NOMO-1 treated with DMSO at 0.1 percent for 48 hours (cell line): Measurements from ENCODE around the gene CRAT.
A peak's percentile ranks its signal among the peaks of the same experiment; 100 is the strongest.
"Not testable (repeated sequence)": the region's sequence is repeated elsewhere in the genome, so short reads cannot be mapped to it uniquely, and the experiment has no call there.

Experiments used
- DNase-seq: peaks from one replicate; lab custom pipeline; 2025; ENCODE audit not compliant: unreplicated experiment; lab: John Stamatoyannopoulos, UW

CRAT gene

GRCh38 chr9:129138476-129139232, 28.1 kb upstream of the CRAT start:
- DNase-seq, result no peak

DNA sequence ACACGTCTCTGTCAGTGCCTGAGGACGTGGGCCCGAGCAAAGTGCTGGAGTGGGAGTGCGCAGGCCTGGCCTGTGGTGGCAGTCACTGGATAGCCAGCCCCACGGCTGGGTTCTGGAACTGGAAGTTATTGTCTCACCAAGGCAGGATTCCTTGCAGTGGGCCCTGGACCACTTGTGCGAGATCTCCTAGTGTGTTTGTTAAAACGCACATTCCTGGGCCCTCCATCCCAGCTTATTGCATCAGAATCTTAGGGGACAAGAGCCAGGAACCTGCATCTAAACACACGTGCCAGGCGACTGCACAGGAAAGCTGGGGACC, 27.5 kb upstream of the CRAT start:
- DNase-seq, result no peak

DNA sequence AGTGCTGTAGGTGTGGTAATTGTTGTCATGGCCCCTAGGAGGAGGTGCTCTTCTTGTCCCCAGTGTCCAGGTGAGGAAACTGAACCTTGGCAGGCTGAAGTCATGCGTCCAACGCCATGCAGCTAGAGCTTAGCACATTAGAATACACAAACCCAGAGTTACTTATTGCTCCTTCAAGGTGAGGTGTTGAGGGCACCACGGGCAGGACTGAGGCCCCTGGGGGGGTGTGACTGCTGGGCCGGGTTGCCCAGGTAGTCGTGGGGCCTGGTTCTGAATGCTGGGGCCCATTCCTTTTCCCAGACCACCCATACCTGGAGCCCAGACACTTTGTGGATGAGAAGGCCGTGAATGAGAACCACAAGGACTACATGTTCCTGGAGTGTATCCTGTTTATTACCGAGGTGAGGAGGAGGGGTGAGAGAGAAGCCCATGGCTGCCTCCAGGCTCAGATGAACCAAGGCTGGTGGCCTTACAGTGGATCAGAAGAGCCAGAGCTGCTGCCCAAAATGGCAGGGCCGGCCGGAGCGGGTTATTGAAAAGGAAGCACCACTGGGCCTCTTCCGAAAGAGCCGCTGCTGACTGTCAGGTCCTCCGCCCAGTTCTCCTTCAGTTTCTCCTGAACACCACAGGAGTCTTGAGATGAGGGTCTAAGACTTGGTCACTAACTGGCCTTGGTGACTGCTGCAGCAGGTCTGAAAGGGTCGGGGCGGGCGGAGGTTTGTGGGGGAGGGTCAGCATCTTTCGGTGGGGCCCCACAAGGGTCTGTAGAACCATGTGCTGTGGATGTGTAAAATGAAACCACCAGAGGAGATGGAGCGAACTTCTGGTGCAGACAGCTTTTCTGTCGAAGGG, 26.9 kb upstream of the CRAT start:
- no peak for DNase-seq

DNA sequence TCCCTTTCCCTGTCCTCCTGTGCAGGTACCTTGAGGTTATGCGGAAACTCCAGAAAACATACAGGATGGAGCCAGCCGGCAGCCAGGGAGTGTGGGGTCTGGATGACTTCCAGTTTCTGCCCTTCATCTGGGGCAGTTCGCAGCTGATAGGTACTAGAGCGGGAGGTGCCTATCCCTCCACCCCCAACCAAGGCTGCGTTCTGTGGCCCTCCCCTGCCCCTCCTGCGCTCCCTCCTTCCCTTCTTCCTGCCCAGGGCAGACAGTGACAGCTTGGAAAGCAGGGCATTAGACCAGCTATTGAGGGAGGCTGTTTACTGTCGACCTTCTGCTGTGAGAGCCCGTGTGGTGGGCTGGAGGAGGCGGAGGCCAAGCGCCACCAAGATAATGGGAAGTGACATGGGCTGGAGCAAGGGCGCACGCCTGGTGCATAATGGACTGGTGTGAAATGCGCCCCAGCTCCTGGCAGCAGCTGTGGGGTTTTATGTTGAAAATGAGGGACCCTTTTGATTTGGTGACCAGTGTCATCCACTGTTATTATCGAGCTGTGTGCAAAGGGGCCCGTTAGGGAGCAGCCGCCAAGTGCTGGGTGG, 25.9 kb upstream of the CRAT start:
- DNase-seq, result no peak

GRCh38 chr9:129135476-129135875, 24.9 kb upstream of the CRAT start:
- no peak for DNase-seq

GRCh38 chr9:129133082-129133481, 22.5 kb upstream of the CRAT start:
- DNase-seq, result no peak

- DNase-seq, result peak; percentile 43
Observed at GRCh38 chr9:129131300-129132145, 20.9 kb upstream of the CRAT start.

GRCh38 chr9:129130791-129131190, 20.2 kb upstream of the CRAT start:
- no peak for DNase-seq

DNA sequence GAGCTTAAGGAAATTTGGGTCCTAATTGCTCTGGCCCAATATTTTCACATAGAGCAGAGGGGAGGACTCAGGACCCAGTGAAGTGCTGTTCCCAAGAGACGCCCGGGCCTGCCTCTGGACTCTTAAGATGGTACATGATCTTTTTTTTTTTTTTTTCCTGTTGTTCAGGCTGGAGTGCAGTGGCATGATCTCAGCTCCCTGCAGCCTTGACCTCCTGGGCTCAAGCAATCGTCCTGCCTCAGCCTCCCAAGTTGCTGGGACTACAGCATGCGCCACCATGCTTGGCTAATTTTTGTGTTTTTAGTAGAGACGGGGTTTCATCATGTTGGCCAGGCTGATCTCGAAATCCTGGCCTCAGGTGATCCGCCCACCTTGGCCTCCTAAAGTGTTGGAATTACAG, 19.7 kb upstream of the CRAT start:
- not testable (repeated sequence) for DNase-seq

DNA sequence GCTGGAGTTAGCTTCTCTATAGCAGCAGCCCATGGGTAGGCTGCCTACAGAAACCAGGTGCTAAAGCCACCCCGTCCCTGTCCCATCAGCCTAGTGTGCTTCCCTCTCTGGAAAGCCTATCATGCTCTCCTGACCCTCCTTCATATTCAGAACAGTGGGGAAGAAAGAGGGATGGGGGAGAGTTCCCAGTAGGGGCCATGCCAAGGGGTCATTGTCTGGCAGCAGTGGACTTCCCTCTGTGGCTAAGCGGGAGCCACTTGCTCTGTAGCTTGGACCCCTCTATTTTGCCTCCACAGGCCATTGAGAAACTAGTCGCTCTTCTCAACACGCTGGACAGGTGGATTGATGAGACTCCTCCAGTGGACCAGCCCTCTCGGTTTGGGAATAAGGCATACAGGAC, 18.1 kb upstream of the CRAT start:
- DNase-seq, result no peak

- DNase-seq, result no peak
Observed at GRCh38 chr9:129126749-129127618, 16.4 kb upstream of the CRAT start.

DNA sequence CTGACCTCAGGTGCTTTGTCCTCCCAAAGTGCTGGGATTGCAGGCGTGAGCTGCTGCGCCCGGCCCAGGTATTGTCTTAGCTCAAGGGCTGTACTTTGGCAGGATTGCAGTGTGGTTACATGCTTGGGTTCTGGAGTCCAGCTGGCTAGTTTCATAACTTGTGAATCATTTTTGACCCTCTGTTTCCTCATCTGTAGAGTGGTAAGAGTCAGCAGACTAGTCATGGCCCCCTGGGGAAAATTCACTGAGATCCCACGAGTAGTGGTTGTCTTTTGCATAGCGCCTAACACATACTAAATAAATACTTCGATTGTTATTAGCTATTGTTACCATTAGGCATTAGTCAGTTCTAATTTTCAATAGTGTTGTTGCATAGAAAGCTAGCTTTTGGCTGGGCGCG, 14.9 kb upstream of the CRAT start:
- no peak for DNase-seq

- DNase-seq, result no peak
Observed at GRCh38 chr9:129124506-129125069, 14.0 kb upstream of the CRAT start.

DNA sequence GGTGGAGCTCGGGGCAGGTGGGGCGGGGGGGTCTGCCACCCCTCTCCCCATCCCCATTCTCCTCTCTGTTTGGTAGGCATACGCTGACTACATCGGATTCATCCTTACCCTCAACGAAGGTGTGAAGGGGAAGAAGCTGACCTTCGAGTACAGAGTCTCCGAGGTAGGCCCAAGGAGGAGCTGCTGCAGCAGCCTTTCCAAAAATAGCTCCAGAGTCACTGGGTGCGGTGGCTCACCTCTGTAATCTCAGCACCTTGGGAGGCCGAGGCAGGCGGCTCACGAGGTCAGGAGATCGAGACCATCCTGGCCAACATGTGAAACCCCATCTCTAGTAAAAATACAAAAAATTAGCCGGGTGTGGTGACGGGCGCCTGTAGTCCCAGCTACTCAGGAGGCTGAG, 12.4 kb upstream of the CRAT start:
- not testable (repeated sequence) for DNase-seq

DNA sequence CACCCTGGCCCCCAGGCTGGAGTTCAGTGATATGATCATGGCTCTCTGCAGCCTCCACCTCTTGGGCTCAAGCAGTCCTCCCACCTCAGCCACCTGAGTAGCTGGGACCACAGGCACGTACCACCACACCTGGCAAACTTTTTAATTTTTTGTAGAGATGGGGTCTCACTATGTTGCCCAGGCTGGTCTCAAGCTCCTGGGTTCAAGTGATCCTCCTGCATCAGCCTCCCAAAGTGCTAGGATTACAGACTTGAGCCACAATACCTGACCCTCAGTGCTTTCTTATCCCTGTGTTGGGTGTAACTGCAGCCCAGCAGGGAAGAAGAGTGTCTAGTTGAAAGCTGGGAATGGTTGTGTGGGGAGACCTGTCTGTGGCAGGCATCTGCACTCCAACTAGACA, 11.5 kb upstream of the CRAT start:
- no peak for DNase-seq

GRCh38 chr9:129121483-129121882, 10.9 kb upstream of the CRAT start:
- no peak for DNase-seq

DNA sequence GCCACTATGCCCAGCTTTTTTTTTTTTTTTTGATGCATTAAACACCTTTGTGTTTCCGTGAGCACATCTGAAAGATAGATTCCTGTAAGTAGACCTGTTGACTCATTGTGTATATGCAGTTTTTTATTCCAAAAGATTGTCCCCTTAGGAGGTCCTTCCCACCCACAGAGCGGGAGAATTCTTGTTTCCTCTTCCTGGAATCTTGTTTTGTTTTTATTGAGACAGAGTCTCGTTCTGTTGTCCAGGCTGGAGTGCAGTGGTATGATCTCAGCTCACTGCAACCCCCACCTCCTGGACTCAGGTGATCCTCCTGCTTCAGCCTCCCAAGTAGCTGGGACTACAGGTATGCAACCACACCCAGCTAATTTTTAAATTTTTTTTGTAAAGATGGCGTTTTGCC, 8.2 kb upstream of the CRAT start:
- no peak for DNase-seq

DNA sequence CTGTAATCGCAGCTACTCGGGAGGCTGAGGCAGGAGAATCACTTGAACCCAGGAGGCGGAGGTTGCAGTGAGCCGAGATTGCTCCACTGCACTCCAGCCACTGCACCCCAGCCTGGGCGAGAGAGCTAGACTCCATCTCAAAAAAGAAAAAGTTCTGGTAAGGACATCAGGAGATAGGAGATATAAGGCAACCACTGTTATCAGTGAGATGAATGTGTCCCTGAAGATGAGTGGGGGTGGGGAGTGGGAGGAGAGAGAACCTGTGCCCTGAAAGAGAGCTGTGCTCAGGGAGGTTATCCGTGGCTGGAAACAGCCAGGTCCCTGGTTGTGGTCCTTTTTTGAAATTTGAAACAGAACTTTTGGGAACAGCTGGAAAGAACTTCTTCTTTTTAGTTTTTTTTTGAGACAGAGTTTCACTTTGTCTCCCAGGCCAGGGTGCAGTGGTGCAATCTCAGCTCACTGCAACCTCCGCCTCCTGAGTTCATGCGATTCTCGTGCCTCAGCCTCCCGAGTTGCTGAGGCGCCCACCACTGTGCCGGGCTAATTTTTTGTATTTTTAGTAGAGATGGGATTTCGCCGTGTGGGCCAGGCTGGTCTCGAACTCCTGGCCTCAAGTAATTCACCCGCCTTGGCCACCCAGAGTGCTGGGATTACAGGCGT, 3.2 kb upstream of the CRAT start:
- peak; percentile 27 for DNase-seq

GRCh38 chr9:129112526-129112925, 1.9 kb upstream of the CRAT start:
- not testable (repeated sequence) for DNase-seq
